GM13976 (cell line): Measurements from ENCODE around the gene TTYH2.

Experiments used
- DNase-seq: peaks from one replicate; pipeline ENCODE4 v3.0.0; 2012; ENCODE audit warnings: low spot score
- in situ Hi-C: fragments of 300-500 bp; cut with MboI; formaldehyde crosslinking; loops from one replicate; pipeline ENCODE4 v1.12.0; 2022; ENCODE audit warnings: low sequenced_read_pairs, mixed read lengths, inconsistent platforms; ENCODE audit not compliant: unreplicated experiment
- TF ChIP-seq, protein P1 (sequence below): IDR thresholded peaks from 2 replicates; pipeline ENCODE4 v1.5.1; 2012; ENCODE audit warnings: borderline replicate concordance, mild to moderate bottlenecking; ENCODE audit not compliant: insufficient read depth; ENCODE audit errors: extremely low read depth, missing control alignments, control extremely low read depth

Gene TTYH2

DNA sequence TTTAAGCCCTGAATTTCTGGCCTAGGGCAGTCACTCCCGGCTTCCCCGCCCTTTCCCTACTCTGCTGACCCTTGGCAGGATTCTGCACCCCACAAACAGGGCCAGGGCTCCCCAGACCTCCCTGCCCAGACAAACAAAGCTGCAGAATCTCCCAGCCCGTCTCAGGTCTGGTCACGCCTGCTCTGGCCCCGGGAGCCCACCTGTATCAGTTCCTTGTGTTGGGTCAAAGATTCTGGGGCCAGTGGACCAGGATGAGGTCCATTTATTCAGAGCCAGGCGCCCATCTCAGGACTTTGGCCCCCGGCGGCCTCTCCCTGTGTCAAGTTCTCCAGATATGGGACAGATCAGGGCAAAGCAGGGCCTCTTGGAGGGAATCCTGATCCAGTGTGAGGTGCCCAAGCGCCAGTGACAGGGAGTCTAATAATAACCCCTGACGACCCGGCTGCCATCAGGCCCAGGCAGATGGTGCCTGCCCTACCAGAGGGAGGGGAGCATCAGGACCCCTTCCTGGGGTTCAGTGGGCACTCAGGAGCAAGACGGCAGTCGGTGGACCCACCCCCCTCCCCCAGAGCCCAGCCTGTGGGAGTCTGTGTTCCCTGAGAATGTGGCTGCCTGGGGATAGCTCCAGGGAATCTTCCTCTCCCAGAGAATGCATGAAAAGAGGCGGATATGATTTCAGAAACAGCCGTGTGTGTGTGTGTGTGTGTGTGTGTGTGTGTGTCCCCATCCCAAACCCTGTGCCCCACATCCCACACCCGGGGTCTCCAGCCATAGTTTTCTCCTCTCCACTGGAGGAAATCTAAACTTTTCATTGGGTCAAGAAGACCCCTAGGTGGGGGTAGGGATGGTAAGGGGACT, 1.3 kb downstream of the TTYH2 start:
- TF ChIP-seq, protein P1, sequence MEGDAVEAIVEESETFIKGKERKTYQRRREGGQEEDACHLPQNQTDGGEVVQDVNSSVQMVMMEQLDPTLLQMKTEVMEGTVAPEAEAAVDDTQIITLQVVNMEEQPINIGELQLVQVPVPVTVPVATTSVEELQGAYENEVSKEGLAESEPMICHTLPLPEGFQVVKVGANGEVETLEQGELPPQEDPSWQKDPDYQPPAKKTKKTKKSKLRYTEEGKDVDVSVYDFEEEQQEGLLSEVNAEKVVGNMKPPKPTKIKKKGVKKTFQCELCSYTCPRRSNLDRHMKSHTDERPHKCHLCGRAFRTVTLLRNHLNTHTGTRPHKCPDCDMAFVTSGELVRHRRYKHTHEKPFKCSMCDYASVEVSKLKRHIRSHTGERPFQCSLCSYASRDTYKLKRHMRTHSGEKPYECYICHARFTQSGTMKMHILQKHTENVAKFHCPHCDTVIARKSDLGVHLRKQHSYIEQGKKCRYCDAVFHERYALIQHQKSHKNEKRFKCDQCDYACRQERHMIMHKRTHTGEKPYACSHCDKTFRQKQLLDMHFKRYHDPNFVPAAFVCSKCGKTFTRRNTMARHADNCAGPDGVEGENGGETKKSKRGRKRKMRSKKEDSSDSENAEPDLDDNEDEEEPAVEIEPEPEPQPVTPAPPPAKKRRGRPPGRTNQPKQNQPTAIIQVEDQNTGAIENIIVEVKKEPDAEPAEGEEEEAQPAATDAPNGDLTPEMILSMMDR: no peak
- no peak for DNase-seq
- in situ Hi-C loops: no loop called here

DNA sequence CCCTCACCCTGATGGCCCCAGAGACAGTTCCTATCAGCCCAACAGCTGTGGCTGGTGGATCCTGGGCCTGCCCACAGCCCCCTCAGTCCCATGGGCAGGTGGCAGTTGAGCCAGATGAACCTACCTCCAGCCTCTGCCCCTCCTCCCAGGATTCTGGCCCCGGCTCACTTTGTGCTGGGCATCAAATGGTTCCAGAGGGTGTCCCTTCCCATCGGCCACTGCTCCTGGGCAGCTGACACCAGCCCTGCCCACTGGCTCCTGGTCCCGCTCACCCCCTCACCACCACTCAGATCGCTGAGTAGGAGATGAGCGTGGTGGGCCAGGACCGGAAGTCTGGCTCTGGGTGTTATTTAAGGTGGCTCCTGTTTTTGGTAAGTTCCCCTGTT, 2.0 kb downstream of the TTYH2 start:
- in situ Hi-C loops: no loop called here
- TF ChIP-seq, protein P1: no peak

DNA sequence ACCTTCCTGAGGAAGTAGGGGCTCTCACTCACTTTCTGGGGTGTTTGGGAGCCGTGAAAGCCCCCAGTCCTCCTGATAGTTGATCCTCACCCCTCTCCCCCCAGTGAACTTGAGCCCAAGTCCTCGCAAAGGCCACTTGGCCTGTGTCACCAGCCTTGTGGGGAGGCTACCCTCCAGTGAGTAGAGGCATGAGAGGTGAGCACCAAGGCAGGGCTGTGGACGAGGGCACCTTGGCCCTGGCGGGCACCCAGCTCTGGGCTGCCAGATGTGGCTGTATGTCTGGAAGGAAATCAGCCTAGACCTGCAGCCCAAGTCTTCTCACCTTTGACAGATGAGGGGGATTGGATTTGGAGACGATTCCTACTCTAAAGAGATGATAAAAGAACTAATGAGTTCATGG, 3.1 kb downstream of the TTYH2 start:
- in situ Hi-C loops: no loop called here
- DNase-seq: no peak
- TF ChIP-seq, protein P1: no peak

More for the DNA sequence above, 2.0 kb downstream of the TTYH2 start:
- DNase-seq: no peak

DNA sequence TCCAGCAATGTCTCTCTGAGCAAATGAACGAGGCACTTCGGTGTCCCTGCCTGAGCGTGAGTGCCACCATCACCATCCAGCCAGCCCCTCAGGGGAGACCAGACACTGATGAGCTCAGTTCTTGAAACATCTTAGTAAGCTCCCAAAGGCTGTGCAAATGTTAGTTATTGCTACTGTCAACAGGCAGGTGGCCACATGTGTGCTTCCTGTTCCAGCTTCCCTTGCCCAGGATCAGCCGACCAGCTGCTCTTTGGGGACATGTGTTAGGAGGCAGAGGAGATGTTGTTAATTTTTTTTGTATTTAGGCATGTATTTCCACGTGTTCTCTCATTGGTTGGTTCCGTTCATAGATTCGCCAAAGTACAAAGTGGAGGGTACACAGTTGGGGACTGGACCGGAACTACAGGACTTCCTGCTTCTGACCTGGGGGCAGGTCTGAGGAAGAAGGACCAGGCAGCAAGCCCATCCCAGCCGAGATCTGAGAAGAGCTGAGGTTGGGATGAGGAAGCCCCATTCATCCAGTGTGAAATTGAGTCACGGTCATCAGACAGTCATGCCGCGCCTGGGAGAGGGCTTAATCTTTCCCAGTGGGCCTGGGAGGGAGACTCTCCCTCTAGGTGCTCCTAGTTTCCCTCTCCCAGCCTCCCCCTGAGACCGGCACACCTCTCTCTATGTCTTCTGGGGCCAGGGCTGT, 3.8 kb downstream of the TTYH2 start:
- DNase-seq: no peak
- in situ Hi-C loops: no loop called here
- TF ChIP-seq, protein P1: no peak

DNA sequence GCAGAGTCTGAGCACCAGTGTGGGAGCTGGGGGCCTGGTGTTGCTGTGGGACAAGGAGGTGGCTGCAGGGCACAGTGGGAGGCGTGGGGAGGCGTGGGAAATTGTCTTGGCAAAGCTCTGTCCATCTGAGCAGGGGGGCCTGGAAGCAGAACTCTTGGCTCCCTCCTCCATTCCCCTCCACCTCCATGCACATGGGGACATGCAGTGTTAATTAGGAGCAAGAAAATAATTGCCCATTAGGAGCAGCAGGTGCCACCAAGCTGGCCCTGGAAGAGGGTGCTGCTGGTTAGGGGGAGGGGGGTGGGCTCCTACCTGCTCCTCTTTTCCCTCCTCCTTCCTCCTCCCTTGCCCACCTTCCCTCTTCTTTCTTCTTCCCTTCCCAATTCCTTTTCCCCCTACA, 4.5 kb downstream of the TTYH2 start:
- TF ChIP-seq, protein P1: no peak
- in situ Hi-C loops: no loop called here
- no peak for DNase-seq

DNA sequence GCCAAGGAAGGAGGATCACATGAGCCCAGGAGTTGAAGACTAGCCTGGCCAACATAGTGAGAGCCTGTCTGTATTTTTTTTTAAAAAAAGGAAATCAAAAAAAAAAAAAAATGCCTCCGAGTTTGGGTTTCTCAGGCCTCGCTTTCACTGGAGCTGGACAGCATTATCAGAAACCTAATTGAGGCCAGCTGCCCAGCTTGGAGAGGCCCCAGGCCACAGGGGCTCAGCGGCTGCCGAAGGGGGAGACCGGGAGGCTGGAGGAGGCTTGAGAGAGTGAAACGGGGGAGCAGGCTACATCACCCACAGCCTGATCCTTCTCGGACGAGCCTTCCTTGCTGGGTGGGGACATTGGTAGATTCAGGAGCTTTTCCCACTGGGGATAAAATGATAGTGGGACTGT, 5.1 kb downstream of the TTYH2 start:
- DNase-seq: no peak
- in situ Hi-C loops: no loop called here

More for the DNA sequence above, 5.1 kb downstream of the TTYH2 start:
- TF ChIP-seq, protein P1: no peak
